Osteoblast (primary cell): Measurements from ENCODE around the gene RIPK4. TPM values are rescaled to one million over a fixed set of nuclear protein-coding genes. Genes with fewer than 3 reads are reported as not detected.

Experiments
- DNase-seq: peaks from one replicate; pipeline ENCODE4 v3.0.0; 2011; ENCODE audit warnings: low spot score, mixed read lengths; ENCODE audit not compliant: insufficient read length; ENCODE audit errors: missing footprints
- H2AFZ ChIP-seq: 2 replicates; pipeline ENCODE4 v1.6.0; 2011; ENCODE audit warnings: mild to moderate bottlenecking, low read length
- H3K27ac ChIP-seq: 2 replicates; pipeline ENCODE4 v1.5.1; 2011; ENCODE audit warnings: mild to moderate bottlenecking, low read depth, low read length, moderate library complexity
- H3K27me3 ChIP-seq: 2 replicates; pipeline ENCODE4 v1.6.0; 2012; ENCODE audit warnings: mild to moderate bottlenecking, control low read depth, inconsistent platforms, low read length, moderate library complexity; ENCODE audit not compliant: insufficient read depth
- H3K36me3 ChIP-seq: 2 replicates; pipeline ENCODE4 v1.5.1; 2011; ENCODE audit warnings: mild to moderate bottlenecking, low read length, control low read depth, moderate library complexity; ENCODE audit not compliant: insufficient read depth
- H3K4me1 ChIP-seq: 2 replicates; pipeline ENCODE4 v1.5.1; 2011; ENCODE audit warnings: mild to moderate bottlenecking, low read length, control low read depth, moderate library complexity; ENCODE audit not compliant: insufficient read depth
- H3K4me2 ChIP-seq: 2 replicates; pipeline ENCODE4 v1.6.0; 2011; ENCODE audit warnings: mild to moderate bottlenecking, low read length; ENCODE audit not compliant: insufficient read depth
- H3K4me3 ChIP-seq: fragments of 200-600 bp; sonication (generic); 3 replicates; pipeline ENCODE4 v1.5.1; 2012; ENCODE audit warnings: mild to moderate bottlenecking, low read length, inconsistent platforms; ENCODE audit not compliant: insufficient read depth
- H3K79me2 ChIP-seq: 2 replicates; pipeline ENCODE4 v1.6.0; 2012; ENCODE audit warnings: mild to moderate bottlenecking, low read length, control low read depth, inconsistent platforms; ENCODE audit not compliant: insufficient read depth
- H3K9me3 ChIP-seq: 2 replicates; pipeline ENCODE4 v1.5.1; 2011; ENCODE audit warnings: low read depth, low read length, control low read depth
- H4K20me1 ChIP-seq: 2 replicates; pipeline ENCODE4 v1.6.0; 2012; ENCODE audit warnings: mild to moderate bottlenecking, low read length, control low read depth; ENCODE audit not compliant: insufficient read depth
- CTCF ChIP-seq: IDR thresholded peaks from 2 replicates; pipeline ENCODE4 v1.5.1; 2011; ENCODE audit warnings: mild to moderate bottlenecking, low read depth, low read length, moderate library complexity; ENCODE audit errors: extremely low read depth
- total RNA-seq: library from RNA; depleted of rRNA; stranded (reverse); fragments of >200 nt; gene quantifications from 2 replicates; pipeline ENCODE4 v1.2.3, GENCODE V29; 2012

Gene RIPK4
- total RNA-seq, 1 donor: 2.2 TPM

- Histone ChIP-seq H3K4me3 (no peak overlapping the region), H3K4me2 (no peak overlapping the region), H3K79me2 (no peaks in the 10 kb centered on the region), H3K27ac (no peak overlapping the region), H3K9me3 (no peaks in the 10 kb centered on the region), H4K20me1 (no peaks in the 10 kb centered on the region), H3K27me3 (no peaks in the 10 kb centered on the region), H3K36me3 (no peaks in the 10 kb centered on the region), H3K4me1 (peaks cover 9% of the 10 kb centered on the region), H2AFZ (no peak overlapping the region)
- TF ChIP-seq CTCF: no peak
- DNase-seq: no peak
These were observed 44.5 kb downstream of the RIPK4 start for GRCh38 chr21:41722052-41723018.

GRCh38 chr21:41720250-41720649 lies 46.6 kb downstream of the RIPK4 start:
- H3K27me3 ChIP-seq: peaks cover 4% of the 10 kb centered on the region
- no peaks in the 10 kb centered on the region for H3K79me2 ChIP-seq
- H2AFZ ChIP-seq: no peak overlapping the region
- no peaks in the 10 kb centered on the region for H3K4me1 ChIP-seq
- no peak for DNase-seq
- TF ChIP-seq CTCF: no peak
- no peak overlapping the region for H3K4me2 ChIP-seq
- no peak overlapping the region for H3K4me3 ChIP-seq
- no peak overlapping the region for H3K27ac ChIP-seq
- no peaks in the 10 kb centered on the region for H3K36me3 ChIP-seq
- no peaks in the 10 kb centered on the region for H4K20me1 ChIP-seq
- H3K9me3 ChIP-seq: no peaks in the 10 kb centered on the region

GRCh38 chr21:41719691-41720090 lies 47.2 kb downstream of the RIPK4 start:
- Histone ChIP-seq H3K27me3 (peaks cover 8% of the 10 kb centered on the region), H3K36me3 (no peaks in the 10 kb centered on the region), H3K4me2 (no peak overlapping the region), H4K20me1 (no peaks in the 10 kb centered on the region), H3K9me3 (no peaks in the 10 kb centered on the region), H3K4me3 (no peak overlapping the region), H3K27ac (no peak overlapping the region), H3K79me2 (no peaks in the 10 kb centered on the region), H3K4me1 (no peaks in the 10 kb centered on the region), H2AFZ (no peak overlapping the region)
- DNase-seq: no peak
- no peak for TF ChIP-seq CTCF

- no peaks in the 10 kb centered on the region for H3K36me3 ChIP-seq
- H3K4me2 ChIP-seq: no peak overlapping the region
- TF ChIP-seq CTCF: no peak
- no peak overlapping the region for H3K4me3 ChIP-seq
- no peaks in the 10 kb centered on the region for H4K20me1 ChIP-seq
- no peaks in the 10 kb centered on the region for H3K9me3 ChIP-seq
- no peak overlapping the region for H3K27ac ChIP-seq
- no peaks in the 10 kb centered on the region for H3K4me1 ChIP-seq
- no peaks in the 10 kb centered on the region for H3K79me2 ChIP-seq
- no peak for DNase-seq
- no peak overlapping the region for H2AFZ ChIP-seq
- H3K27me3 ChIP-seq: peaks cover 12% of the 10 kb centered on the region
These were observed 49.1 kb downstream of the RIPK4 start for GRCh38 chr21:41717573-41718330.
